H1 (cell line): ENCODE results near the gene CORO2B. TPM values are rescaled to one million over a fixed set of nuclear protein-coding genes. Genes with fewer than 3 reads are reported as not detected.

ENCODE experiments used
- CHD1 ChIP-seq: IDR thresholded peaks from 2 replicates; pipeline ENCODE4 v1.6.1; 2012; ENCODE audit warnings: low read depth, low read length, improper control_type of control experiment
- HDAC6 ChIP-seq: IDR thresholded peaks from one replicate; pipeline ENCODE4 v1.7.1; 2012; ENCODE audit warnings: low read depth, mild to moderate bottlenecking, inconsistent platforms, low read length, moderate library complexity
- RNF2 ChIP-seq: fragments of 200-900, 300-1000 bp; sonication (generic); IDR thresholded peaks from 2 replicates; pipeline ENCODE4 v1.7.1; 2016; ENCODE audit warnings: borderline replicate concordance, low read depth, mild to moderate bottlenecking, antibody characterized with exemption, low read length; ENCODE audit not compliant: poor library complexity, severe bottlenecking; ENCODE audit errors: missing control alignments
- TBP ChIP-seq: IDR thresholded peaks from 2 replicates; pipeline ENCODE4 v1.6.1; 2011; ENCODE audit warnings: low read depth, low read length, improper control_type of control experiment
- polyA plus RNA-seq, 7 experiments: library from polyadenylated mRNA; depleted of rRNA in 3 of 7; stranded (reverse) in 5 of 7; unstranded in 2 of 7; fragments of >200 nt in 5 of 7; fragments of 200-250 nt in 2 of 7; gene quantifications; 1 replicate in 5 of 7; 2 replicates in 1 of 7; 4 replicates in 1 of 7; pipeline versions ENCODE4 v1.2.1 to v1.2.3, GENCODE V29; 2011 to 2013; ENCODE audit warnings: missing spikeins in 2 of 7, mixed read lengths in 2 of 7
- total RNA-seq: library from RNA; stranded (reverse); fragmentation: NEBNext Ultra II Directional; extraction: Animal tissue kit (Norgen Biotek cat#: 25700); gene quantifications from 2 replicates; pipeline ENCODE4 v1.2.1, GENCODE V29; 2021

Gene CORO2B
- total and polyA plus RNA-seq, 2 of the 8 experiments (the other 6 are each of a cell fraction or from before 2014, with no cell fraction given): 3.4 to 6.7 TPM

DNA sequence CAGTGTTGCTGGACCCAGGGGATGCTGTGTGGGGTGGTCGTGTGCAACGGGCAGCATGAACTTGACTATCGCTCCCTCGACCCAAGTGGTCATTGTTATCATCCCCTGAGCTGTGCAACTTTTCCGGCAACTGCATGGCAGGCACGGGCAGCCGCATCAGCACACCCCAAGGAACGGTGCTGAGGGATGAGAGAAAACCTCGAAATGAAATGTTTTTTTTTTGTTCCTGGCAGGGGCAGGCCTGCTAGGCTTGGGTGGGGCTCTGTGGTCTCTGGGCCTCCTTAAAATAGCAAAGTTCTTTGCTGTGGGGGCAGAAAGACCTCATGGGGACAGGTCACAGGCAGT, 51.4 kb downstream of the CORO2B start (continued):
- TF ChIP-seq CHD1 (no peak), TBP (no peak), RNF2 (no peak), HDAC6 (no peak)
